H1 (cell line): Measurements from ENCODE around the gene DNAJC27. TPM values are rescaled to one million over a fixed set of nuclear protein-coding genes. Genes with fewer than 3 reads are reported as not detected.

Experiments used
- EP300 ChIP-seq, 2 experiments: IDR thresholded peaks; 1 replicate in 1 of 2; 2 replicates in 1 of 2; pipeline ENCODE4 v1.6.1; 2011 to 2012; ENCODE audit warnings: low read depth in 2 of 2, low read length in 2 of 2, mild to moderate bottlenecking in 2 of 2, borderline replicate concordance in 1 of 2, inconsistent platforms in 1 of 2, moderate library complexity in 1 of 2
- JUN ChIP-seq: IDR thresholded peaks from 2 replicates; pipeline ENCODE4 v1.6.1; 2011; ENCODE audit warnings: low read depth, mild to moderate bottlenecking, improper control_type of control experiment, low read length
- polyA plus RNA-seq, 7 experiments: library from polyadenylated mRNA; depleted of rRNA in 3 of 7; stranded (reverse) in 5 of 7; unstranded in 2 of 7; fragments of >200 nt in 5 of 7; fragments of 200-250 nt in 2 of 7; gene quantifications; 1 replicate in 5 of 7; 2 replicates in 1 of 7; 4 replicates in 1 of 7; pipeline versions ENCODE4 v1.2.1 to v1.2.3, GENCODE V29; 2011 to 2013; ENCODE audit warnings: missing spikeins in 2 of 7, mixed read lengths in 2 of 7
- total RNA-seq: library from RNA; stranded (reverse); fragmentation: NEBNext Ultra II Directional; extraction: Animal tissue kit (Norgen Biotek cat#: 25700); gene quantifications from 2 replicates; pipeline ENCODE4 v1.2.1, GENCODE V29; 2021
- TF ChIP-seq, protein P1 (sequence below): fragments of 300-600 bp; sonication (generic); IDR thresholded peaks from 2 replicates; pipeline ENCODE4 v1.7.1; 2012; ENCODE audit warnings: low read length, moderate library complexity, mild to moderate bottlenecking, inconsistent platforms; ENCODE audit not compliant: insufficient replicate concordance

The DNAJC27 gene
- total and polyA plus RNA-seq, 2 of the 8 experiments (the other 6 are each of a cell fraction or from before 2014, with no cell fraction given): 1.4 to 4.5 TPM

GRCh38 chr2:24915175-24915574 is 56.6 kb downstream of the DNAJC27 start (continued):
- TF ChIP-seq, protein P1, sequence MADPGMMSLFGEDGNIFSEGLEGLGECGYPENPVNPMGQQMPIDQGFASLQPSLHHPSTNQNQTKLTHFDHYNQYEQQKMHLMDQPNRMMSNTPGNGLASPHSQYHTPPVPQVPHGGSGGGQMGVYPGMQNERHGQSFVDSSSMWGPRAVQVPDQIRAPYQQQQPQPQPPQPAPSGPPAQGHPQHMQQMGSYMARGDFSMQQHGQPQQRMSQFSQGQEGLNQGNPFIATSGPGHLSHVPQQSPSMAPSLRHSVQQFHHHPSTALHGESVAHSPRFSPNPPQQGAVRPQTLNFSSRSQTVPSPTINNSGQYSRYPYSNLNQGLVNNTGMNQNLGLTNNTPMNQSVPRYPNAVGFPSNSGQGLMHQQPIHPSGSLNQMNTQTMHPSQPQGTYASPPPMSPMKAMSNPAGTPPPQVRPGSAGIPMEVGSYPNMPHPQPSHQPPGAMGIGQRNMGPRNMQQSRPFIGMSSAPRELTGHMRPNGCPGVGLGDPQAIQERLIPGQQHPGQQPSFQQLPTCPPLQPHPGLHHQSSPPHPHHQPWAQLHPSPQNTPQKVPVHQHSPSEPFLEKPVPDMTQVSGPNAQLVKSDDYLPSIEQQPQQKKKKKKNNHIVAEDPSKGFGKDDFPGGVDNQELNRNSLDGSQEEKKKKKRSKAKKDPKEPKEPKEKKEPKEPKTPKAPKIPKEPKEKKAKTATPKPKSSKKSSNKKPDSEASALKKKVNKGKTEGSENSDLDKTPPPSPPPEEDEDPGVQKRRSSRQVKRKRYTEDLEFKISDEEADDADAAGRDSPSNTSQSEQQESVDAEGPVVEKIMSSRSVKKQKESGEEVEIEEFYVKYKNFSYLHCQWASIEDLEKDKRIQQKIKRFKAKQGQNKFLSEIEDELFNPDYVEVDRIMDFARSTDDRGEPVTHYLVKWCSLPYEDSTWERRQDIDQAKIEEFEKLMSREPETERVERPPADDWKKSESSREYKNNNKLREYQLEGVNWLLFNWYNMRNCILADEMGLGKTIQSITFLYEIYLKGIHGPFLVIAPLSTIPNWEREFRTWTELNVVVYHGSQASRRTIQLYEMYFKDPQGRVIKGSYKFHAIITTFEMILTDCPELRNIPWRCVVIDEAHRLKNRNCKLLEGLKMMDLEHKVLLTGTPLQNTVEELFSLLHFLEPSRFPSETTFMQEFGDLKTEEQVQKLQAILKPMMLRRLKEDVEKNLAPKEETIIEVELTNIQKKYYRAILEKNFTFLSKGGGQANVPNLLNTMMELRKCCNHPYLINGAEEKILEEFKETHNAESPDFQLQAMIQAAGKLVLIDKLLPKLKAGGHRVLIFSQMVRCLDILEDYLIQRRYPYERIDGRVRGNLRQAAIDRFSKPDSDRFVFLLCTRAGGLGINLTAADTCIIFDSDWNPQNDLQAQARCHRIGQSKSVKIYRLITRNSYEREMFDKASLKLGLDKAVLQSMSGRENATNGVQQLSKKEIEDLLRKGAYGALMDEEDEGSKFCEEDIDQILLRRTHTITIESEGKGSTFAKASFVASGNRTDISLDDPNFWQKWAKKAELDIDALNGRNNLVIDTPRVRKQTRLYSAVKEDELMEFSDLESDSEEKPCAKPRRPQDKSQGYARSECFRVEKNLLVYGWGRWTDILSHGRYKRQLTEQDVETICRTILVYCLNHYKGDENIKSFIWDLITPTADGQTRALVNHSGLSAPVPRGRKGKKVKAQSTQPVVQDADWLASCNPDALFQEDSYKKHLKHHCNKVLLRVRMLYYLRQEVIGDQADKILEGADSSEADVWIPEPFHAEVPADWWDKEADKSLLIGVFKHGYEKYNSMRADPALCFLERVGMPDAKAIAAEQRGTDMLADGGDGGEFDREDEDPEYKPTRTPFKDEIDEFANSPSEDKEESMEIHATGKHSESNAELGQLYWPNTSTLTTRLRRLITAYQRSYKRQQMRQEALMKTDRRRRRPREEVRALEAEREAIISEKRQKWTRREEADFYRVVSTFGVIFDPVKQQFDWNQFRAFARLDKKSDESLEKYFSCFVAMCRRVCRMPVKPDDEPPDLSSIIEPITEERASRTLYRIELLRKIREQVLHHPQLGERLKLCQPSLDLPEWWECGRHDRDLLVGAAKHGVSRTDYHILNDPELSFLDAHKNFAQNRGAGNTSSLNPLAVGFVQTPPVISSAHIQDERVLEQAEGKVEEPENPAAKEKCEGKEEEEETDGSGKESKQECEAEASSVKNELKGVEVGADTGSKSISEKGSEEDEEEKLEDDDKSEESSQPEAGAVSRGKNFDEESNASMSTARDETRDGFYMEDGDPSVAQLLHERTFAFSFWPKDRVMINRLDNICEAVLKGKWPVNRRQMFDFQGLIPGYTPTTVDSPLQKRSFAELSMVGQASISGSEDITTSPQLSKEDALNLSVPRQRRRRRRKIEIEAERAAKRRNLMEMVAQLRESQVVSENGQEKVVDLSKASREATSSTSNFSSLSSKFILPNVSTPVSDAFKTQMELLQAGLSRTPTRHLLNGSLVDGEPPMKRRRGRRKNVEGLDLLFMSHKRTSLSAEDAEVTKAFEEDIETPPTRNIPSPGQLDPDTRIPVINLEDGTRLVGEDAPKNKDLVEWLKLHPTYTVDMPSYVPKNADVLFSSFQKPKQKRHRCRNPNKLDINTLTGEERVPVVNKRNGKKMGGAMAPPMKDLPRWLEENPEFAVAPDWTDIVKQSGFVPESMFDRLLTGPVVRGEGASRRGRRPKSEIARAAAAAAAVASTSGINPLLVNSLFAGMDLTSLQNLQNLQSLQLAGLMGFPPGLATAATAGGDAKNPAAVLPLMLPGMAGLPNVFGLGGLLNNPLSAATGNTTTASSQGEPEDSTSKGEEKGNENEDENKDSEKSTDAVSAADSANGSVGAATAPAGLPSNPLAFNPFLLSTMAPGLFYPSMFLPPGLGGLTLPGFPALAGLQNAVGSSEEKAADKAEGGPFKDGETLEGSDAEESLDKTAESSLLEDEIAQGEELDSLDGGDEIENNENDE: no peak
- TF ChIP-seq JUN (no peak), EP300 (IDR thresholded peaks at IDR 0.05; ENCODE audit: borderline replicate concordance in 1 of 2, low read depth in 2 of 2, low read length in 2 of 2) (no peak)
